ENCODE measurements around the gene ZNF302.

GRCh38 chr19:34678085-34678412 lies 571 bp downstream of the ZNF302 start:
- TF ChIP-seq POLR2AphosphoS5 (IDR thresholded peaks at IDR 0.05) (no peak), CTCF (IDR thresholded peaks at IDR 0.05) (no peak), EP300 (IDR thresholded peaks at IDR 0.05) (no peak), POLR2A (IDR thresholded peaks at IDR 0.05; ENCODE audit: low read depth) (no peak)

Measured in esophagus muscularis mucosa (tissue), 4 donors.